MCF 10A (cell line): ENCODE data around the gene ELANE. TPM values are rescaled to one million over a fixed set of nuclear protein-coding genes. Genes with fewer than 3 reads are reported as not detected.

Experiments used
- BruUV-seq: library from RNA; stranded (reverse); fragments of 400-500 nt; replicated peaks from 2 replicates; lab custom pipeline; 2021; lab: Mats Ljungman, UMichigan
- CTCF ChIA-PET: fragments of 300-600 bp; sonication (Branson Sonifier 250); formaldehyde crosslinking; extraction: SDS; loops from one replicate; lab custom pipeline; 2021; ENCODE audit warnings: antibody characterized with exemption, inconsistent platforms; lab: Yijun Ruan, JAX
- POLR2A ChIA-PET: fragments of 300-600, 350-650 bp; sonication (Branson Sonifier 250); formaldehyde crosslinking; extraction: SDS; loops from one replicate; lab custom pipeline; 2020; ENCODE audit warnings: antibody characterized with exemption, inconsistent platforms; lab: Yijun Ruan, JAX
- DNase-seq: peaks from one replicate; pipeline ENCODE4 v3.0.0-alpha.2; 2018; ENCODE audit not compliant: unreplicated experiment
- H3K27ac Mint-ChIP-seq: one replicate; pipeline ENCODE4 v1.8.0; 2022; ENCODE audit warnings: mild to moderate bottlenecking, low read depth, mixed read lengths; ENCODE audit not compliant: unreplicated experiment
- H3K27me3 Mint-ChIP-seq: one replicate; pipeline ENCODE4 v1.8.0; 2022; ENCODE audit warnings: mixed read lengths; ENCODE audit not compliant: insufficient read depth, unreplicated experiment
- H3K36me3 Mint-ChIP-seq: one replicate; pipeline ENCODE4 v1.8.0; 2022; ENCODE audit warnings: mild to moderate bottlenecking, moderate library complexity, mixed read lengths; ENCODE audit not compliant: insufficient read depth, unreplicated experiment
- H3K4me1 Mint-ChIP-seq: one replicate; pipeline ENCODE4 v1.8.0; 2022; ENCODE audit warnings: mixed read lengths; ENCODE audit not compliant: insufficient read depth, unreplicated experiment
- H3K4me3 Mint-ChIP-seq: one replicate; pipeline ENCODE4 v1.8.0; 2022; ENCODE audit warnings: mild to moderate bottlenecking, moderate library complexity, mixed read lengths; ENCODE audit not compliant: unreplicated experiment
- H3K9me3 Mint-ChIP-seq: one replicate; pipeline ENCODE4 v1.8.0; 2022; ENCODE audit warnings: mixed read lengths; ENCODE audit not compliant: unreplicated experiment
- intact Hi-C: fragments of 100-400 bp; cut with micrococcal nuclease; formaldehyde crosslinking; loops from 2 replicates; pipeline ENCODE4 v1.14.1; 2022
- microRNA-seq: library from miRNA; unstranded; fragments of <30 nt; microRNA quantifications from one replicate; pipeline ENCODE4 v1.2.0, GENCODE V29; 2022
- total RNA-seq: library from RNA; stranded (reverse); gene quantifications from 2 replicates; pipeline ENCODE4 v1.2.3, GENCODE V29; 2022
- TF ChIP-seq, protein P1 (sequence below): fragments of 200-600 bp; IDR thresholded peaks from one replicate; pipeline ENCODE4 v1.8.0; 2022; ENCODE audit warnings: antibody characterized with exemption, mild to moderate bottlenecking; ENCODE audit not compliant: unreplicated experiment

ELANE gene
- total RNA-seq, 1 experiment from 2014 or later: not detected

DNA sequence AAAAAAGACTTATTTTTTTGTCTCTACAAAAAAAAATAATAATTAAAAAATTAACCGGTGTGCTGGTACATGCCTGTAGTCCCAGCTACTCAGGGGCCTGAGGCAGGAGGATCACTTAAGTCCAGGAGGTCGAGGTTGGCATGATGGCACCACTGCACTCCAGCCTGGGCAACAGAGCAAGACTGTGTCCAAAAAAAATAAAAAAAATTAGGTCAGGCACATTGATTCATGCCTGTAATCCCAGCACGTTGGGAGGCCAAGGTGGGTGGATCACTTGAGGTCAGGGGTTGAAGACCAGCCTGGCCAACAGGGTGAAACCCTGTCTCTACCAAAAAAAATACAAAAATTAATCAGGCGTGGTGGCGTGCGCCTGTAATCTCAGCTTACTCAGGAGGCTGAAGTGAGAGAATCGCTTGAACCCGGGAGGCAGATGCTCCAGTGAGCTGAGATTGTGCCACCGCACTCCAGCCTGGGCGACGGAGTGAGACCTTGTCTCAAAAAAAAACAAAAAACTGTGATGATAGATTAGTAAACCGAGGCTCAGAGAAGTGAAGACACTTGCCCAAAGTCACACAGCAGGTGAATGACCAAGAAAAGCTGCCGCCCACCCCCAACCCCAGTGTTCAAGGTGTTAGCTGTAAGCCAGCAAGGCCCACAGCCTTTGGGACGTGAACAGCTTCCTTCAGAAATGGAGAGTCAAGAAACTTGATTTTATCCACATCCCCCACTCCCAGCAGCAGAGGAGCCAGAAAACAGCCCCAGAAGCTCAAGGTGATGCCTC lies 50.5 kb downstream of the ELANE start:
- no TSS peak for BruUV-seq
- POLR2A ChIA-PET: interaction anchor here (0.6 to 1.5 kb wide), 3 partner anchors 9 to 369 kb away, joined by 3 to 5 read pairs (median 3); partner anchors contain the start of genes MED16 and RNU6-9
- H3K4me1 Mint-ChIP-seq: no peaks in the 10 kb centered on the region
- intact Hi-C loops: no loop called here
- H3K4me3 Mint-ChIP-seq: no peak overlapping the region
- H3K27ac Mint-ChIP-seq: no peak overlapping the region
- DNase-seq: no peak
- H3K27me3 Mint-ChIP-seq: no peaks in the 10 kb centered on the region
- no peaks in the 10 kb centered on the region for H3K9me3 Mint-ChIP-seq
- H3K36me3 Mint-ChIP-seq: peaks cover 27% of the 10 kb centered on the region
- TF ChIP-seq, protein P1, sequence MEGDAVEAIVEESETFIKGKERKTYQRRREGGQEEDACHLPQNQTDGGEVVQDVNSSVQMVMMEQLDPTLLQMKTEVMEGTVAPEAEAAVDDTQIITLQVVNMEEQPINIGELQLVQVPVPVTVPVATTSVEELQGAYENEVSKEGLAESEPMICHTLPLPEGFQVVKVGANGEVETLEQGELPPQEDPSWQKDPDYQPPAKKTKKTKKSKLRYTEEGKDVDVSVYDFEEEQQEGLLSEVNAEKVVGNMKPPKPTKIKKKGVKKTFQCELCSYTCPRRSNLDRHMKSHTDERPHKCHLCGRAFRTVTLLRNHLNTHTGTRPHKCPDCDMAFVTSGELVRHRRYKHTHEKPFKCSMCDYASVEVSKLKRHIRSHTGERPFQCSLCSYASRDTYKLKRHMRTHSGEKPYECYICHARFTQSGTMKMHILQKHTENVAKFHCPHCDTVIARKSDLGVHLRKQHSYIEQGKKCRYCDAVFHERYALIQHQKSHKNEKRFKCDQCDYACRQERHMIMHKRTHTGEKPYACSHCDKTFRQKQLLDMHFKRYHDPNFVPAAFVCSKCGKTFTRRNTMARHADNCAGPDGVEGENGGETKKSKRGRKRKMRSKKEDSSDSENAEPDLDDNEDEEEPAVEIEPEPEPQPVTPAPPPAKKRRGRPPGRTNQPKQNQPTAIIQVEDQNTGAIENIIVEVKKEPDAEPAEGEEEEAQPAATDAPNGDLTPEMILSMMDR: no peak
- CTCF ChIA-PET: no interaction called here

- Mint-ChIP-seq H3K36me3 (peaks cover 20% of the 10 kb centered on the region), H3K4me3 (no peak overlapping the region), H3K27ac (no peak overlapping the region), H3K9me3 (no peaks in the 10 kb centered on the region), H3K27me3 (no peaks in the 10 kb centered on the region), H3K4me1 (no peaks in the 10 kb centered on the region)
- BruUV-seq: no TSS peak
- ChIA-PET CTCF (no interaction called here), POLR2A (interaction anchor here (0.7 to 1.5 kb wide), 4 partner anchors 10 to 368 kb away, joined by 3 to 5 read pairs (median 3); partner anchors contain the start of genes MED16 and RNU6-9)
- DNase-seq: no peak
- intact Hi-C loops: no loop called here
- TF ChIP-seq, protein P1: no peak
Measured at GRCh38 chr19:903266-903797, 51.2 kb downstream of the ELANE start.

- TF ChIP-seq, protein P1: no peak
- peaks cover 8% of the 10 kb centered on the region for H3K4me1 Mint-ChIP-seq
- H3K4me3 Mint-ChIP-seq: no peak overlapping the region
- H3K27me3 Mint-ChIP-seq: no peaks in the 10 kb centered on the region
- ChIA-PET POLR2A (interaction anchor here (0.7 to 1.2 kb wide), 4 partner anchors 10 to 54 kb away, joined by 3 to 5 read pairs (median 4); partner anchors contain the start of genes MED16 and RNU6-9), CTCF (no interaction called here)
- no peak for DNase-seq
- no TSS peak for BruUV-seq
- H3K27ac Mint-ChIP-seq: no peak overlapping the region
- no peaks in the 10 kb centered on the region for H3K9me3 Mint-ChIP-seq
- intact Hi-C loops: no loop called here
- peaks cover 24% of the 10 kb centered on the region for H3K36me3 Mint-ChIP-seq
Measured at GRCh38 chr19:904545-904944, 52.4 kb downstream of the ELANE start.

Small RNA genes lying within 50 kb of the gene (microRNA-seq; reads per million reads assigned to microRNA genes)
- gene MIR3187 (33.2 reads per million, percentile 65 among the genes with 10 or more reads in this experiment), gene MIR4745 (5.7 reads per million, percentile 38 among the genes with 10 or more reads in this experiment)

Other genes with a start within 250 kb of the ELANE start
- gene POLRMT, start 218.8 kb upstream of the ELANE start, total RNA-seq: 36.9 and 40.9 TPM in 2 replicates
- not detected in 2 replicates for gene FGF22, start 212.4 kb upstream of the ELANE start, total RNA-seq
- 53.9 and 68.0 TPM in 2 replicates for gene RNF126, start 189.1 kb upstream of the ELANE start, total RNA-seq
- 172 and 183 TPM in 2 replicates for gene FSTL3, start 175.9 kb upstream of the ELANE start, total RNA-seq
- gene PRSS57, start 156.9 kb upstream of the ELANE start, total RNA-seq: not detected in 2 replicates
- gene PALM, start 143.4 kb upstream of the ELANE start, total RNA-seq: 0.44 TPM in 1 of 2 replicates, not detected in the other
- 33.7 and 35.0 TPM in 2 replicates for gene MISP, start 101.2 kb upstream of the ELANE start, total RNA-seq
- gene PTBP1, start 54.9 kb upstream of the ELANE start, total RNA-seq: 348 and 431 TPM in 2 replicates
- gene PLPPR3, start 30.3 kb upstream of the ELANE start, total RNA-seq: not detected in 2 replicates
- gene AZU1, start 24.5 kb upstream of the ELANE start, total RNA-seq: not detected in 2 replicates
- not detected in 2 replicates for gene PRTN3, start 11.3 kb upstream of the ELANE start, total RNA-seq
- 0.88 and 1.1 TPM in 2 replicates for gene CFD, start 7.4 kb downstream of the ELANE start, total RNA-seq
- gene MED16, start 40.9 kb downstream of the ELANE start, total RNA-seq: 52.7 and 61.0 TPM in 2 replicates
- gene RNU6-9, start 41.2 kb downstream of the ELANE start, total RNA-seq: not detected in 2 replicates
- gene R3HDM4, start 60.9 kb downstream of the ELANE start, total RNA-seq: 65.7 and 73.6 TPM in 2 replicates
- not detected in 2 replicates for gene KISS1R, start 65.0 kb downstream of the ELANE start, total RNA-seq
- 10.2 and 13.1 TPM in 2 replicates for gene ARID3A, start 73.7 kb downstream of the ELANE start, total RNA-seq
- gene WDR18, start 132.0 kb downstream of the ELANE start, total RNA-seq: 81.9 and 96.7 TPM in 2 replicates
- gene GRIN3B, start 148.1 kb downstream of the ELANE start, total RNA-seq: not detected in 2 replicates
- 130 and 146 TPM in 2 replicates for gene TMEM259, start 168.8 kb downstream of the ELANE start, total RNA-seq
- gene RNU6-2, start 169.2 kb downstream of the ELANE start, total RNA-seq: not detected in 2 replicates
- gene CNN2, start 174.3 kb downstream of the ELANE start, total RNA-seq: 112 and 166 TPM in 2 replicates
- gene ABCA7, start 187.8 kb downstream of the ELANE start, total RNA-seq: 10.3 and 18.2 TPM in 2 replicates
- gene ARHGAP45, start 214.9 kb downstream of the ELANE start, total RNA-seq: 11.9 and 15.3 TPM in 2 replicates
- 184 and 201 TPM in 2 replicates for gene POLR2E, start 243.1 kb downstream of the ELANE start, total RNA-seq